Loucy (cell line): Measurements from ENCODE around the gene PCBP3.

Experiments used
- EZH2phosphoT487 ChIP-seq: fragments of 200-600 bp; IDR thresholded peaks from 2 replicates; pipeline ENCODE4 v1.6.1; 2018; ENCODE audit warnings: antibody characterized with exemption, mild to moderate bottlenecking, moderate library complexity, borderline replicate concordance
- TF ChIP-seq, protein P1 (sequence below): fragments of 200-600 bp; sonication (generic); conservative IDR thresholded peaks from 2 replicates; pipeline ENCODE4 v1.5.1; 2014; ENCODE audit warnings: mild to moderate bottlenecking, antibody characterized with exemption, low read length

DNA sequence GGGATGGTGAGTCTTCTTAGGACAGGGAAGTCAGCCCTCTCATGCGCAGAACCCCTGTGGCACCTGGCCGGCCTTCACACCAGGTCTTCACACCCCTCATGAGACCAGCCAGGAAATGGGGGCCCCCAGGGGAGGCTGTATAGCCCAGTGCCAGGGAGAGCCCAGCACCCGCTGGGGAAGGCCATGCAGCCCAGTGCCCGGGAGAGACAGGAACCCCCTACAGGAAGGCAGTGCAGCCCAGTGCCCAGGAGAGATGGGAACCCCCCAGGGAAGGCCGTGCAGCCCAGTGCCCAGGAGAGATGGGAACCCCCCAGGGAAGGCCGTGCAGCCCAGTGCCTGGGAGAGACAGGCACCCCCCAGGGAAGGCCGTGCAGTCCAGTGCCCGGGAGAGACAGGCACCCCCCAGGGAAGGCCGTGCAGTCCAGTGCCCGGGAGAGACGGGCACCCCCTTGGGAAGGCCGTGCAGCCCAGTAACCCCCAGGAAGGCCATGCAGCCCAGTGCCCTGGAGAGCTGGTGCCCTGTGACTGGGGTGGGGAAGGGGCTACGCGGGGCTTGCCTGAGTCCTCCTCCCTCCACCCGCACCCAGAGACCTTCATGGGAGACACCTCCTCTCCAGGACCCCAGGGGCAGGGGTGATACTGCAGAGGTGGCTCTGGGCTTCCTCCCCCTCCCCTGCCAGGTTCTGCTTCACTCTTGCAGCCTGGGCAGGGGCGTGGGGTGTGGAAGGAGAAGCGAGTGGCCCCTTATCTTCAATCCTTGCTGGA lies 227.5 kb downstream of the PCBP3 start:
- TF ChIP-seq EZH2phosphoT487 = no peak
- TF ChIP-seq, protein P1, sequence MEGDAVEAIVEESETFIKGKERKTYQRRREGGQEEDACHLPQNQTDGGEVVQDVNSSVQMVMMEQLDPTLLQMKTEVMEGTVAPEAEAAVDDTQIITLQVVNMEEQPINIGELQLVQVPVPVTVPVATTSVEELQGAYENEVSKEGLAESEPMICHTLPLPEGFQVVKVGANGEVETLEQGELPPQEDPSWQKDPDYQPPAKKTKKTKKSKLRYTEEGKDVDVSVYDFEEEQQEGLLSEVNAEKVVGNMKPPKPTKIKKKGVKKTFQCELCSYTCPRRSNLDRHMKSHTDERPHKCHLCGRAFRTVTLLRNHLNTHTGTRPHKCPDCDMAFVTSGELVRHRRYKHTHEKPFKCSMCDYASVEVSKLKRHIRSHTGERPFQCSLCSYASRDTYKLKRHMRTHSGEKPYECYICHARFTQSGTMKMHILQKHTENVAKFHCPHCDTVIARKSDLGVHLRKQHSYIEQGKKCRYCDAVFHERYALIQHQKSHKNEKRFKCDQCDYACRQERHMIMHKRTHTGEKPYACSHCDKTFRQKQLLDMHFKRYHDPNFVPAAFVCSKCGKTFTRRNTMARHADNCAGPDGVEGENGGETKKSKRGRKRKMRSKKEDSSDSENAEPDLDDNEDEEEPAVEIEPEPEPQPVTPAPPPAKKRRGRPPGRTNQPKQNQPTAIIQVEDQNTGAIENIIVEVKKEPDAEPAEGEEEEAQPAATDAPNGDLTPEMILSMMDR = no peak
